IMR-90 (cell line): ENCODE measurements around the gene FAM161A.

ENCODE experiments used
- CEBPB ChIP-seq: IDR thresholded peaks from 2 replicates; pipeline ENCODE4 v1.6.1; 2012; ENCODE audit warnings: low read depth, low read length, improper control_type of control experiment
- CHD1 ChIP-seq: IDR thresholded peaks from 2 replicates; pipeline ENCODE4 v1.6.1; 2012; ENCODE audit warnings: low read depth, low read length, improper control_type of control experiment
- CTCF ChIP-seq: conservative IDR thresholded peaks from 2 replicates; pipeline ENCODE4 v1.5.1; 2012; ENCODE audit warnings: mild to moderate bottlenecking, low read depth, low read length, improper control_type of control experiment
- FOS ChIP-seq: fragments of 150-350 bp; IDR thresholded peaks from 2 replicates; pipeline ENCODE4 v1.6.1; 2016; ENCODE audit warnings: low read depth, low read length
- MXI1 ChIP-seq: IDR thresholded peaks from 2 replicates; pipeline ENCODE4 v1.6.1; 2012; ENCODE audit warnings: low read depth, mild to moderate bottlenecking, low read length, moderate library complexity, borderline replicate concordance
- POLR2A ChIP-seq: IDR thresholded peaks from 2 replicates; pipeline ENCODE4 v1.6.1; 2012; ENCODE audit warnings: mild to moderate bottlenecking, low read depth, low read length
- RCOR1 ChIP-seq: IDR thresholded peaks from 2 replicates; pipeline ENCODE4 v1.6.1; 2012; ENCODE audit warnings: mild to moderate bottlenecking, low read length, improper control_type of control experiment; ENCODE audit not compliant: insufficient replicate concordance
- RFX5 ChIP-seq: IDR thresholded peaks from 2 replicates; pipeline ENCODE4 v1.8.0; 2012; ENCODE audit warnings: low read depth, mild to moderate bottlenecking, low read length, moderate library complexity
- SMC3 ChIP-seq: fragments of 150-350 bp; IDR thresholded peaks from 2 replicates; pipeline ENCODE4 v1.6.1; 2016; ENCODE audit warnings: low read depth, mild to moderate bottlenecking, antibody characterized with exemption, low read length, moderate library complexity
- USF2 ChIP-seq: fragments of 150-350 bp; IDR thresholded peaks from 2 replicates; pipeline ENCODE4 v1.6.1; 2017; ENCODE audit warnings: mild to moderate bottlenecking, antibody characterized with exemption, low read length, low read depth

GRCh38 chr2:61775956-61776570 lies 77.8 kb downstream of the FAM161A start:
- no peak for TF ChIP-seq CTCF
- no peak for TF ChIP-seq CEBPB
- no peak for TF ChIP-seq POLR2A
- TF ChIP-seq RFX5, result no peak
- no peak for TF ChIP-seq RCOR1
- TF ChIP-seq SMC3, result no peak
- TF ChIP-seq USF2, result no peak
- no peak for TF ChIP-seq FOS
- no peak for TF ChIP-seq CHD1
- no peak for TF ChIP-seq MXI1
